HepG2 (cell line): ENCODE data around the gene LTA. TPM values are rescaled to one million over a fixed set of nuclear protein-coding genes. Genes with fewer than 3 reads are reported as not detected.

Experiments
- BRCA1 ChIP-seq: sonication (generic); formaldehyde crosslinking; IDR thresholded peaks from 2 replicates; pipeline ENCODE4 v1.4.0; 2020; ENCODE audit warnings: missing genetic modification reagents
- GLI4 ChIP-seq: sonication (generic); formaldehyde crosslinking; IDR thresholded peaks from 2 replicates; pipeline ENCODE4 v1.5.1; 2020; ENCODE audit warnings: missing genetic modification reagents, mild to moderate bottlenecking, moderate library complexity, borderline replicate concordance
- HDAC6 ChIP-seq: fragments of 200-600 bp; sonication (generic); IDR thresholded peaks from 2 replicates; pipeline ENCODE4 v1.7.0; 2017; ENCODE audit warnings: mild to moderate bottlenecking, antibody characterized with exemption, low read length, low read depth
- KAT8 ChIP-seq: IDR thresholded peaks from 2 replicates; pipeline ENCODE4 v1.6.1; 2016; ENCODE audit warnings: missing genetic modification reagents, missing compliant biosample characterization
- KLF16 ChIP-seq, 2 experiments: sonication (generic) in 1 of 2; formaldehyde crosslinking in 1 of 2; IDR thresholded peaks; 2 replicates each; pipeline versions ENCODE4 v1.6.1 to v1.8.0; 2016 to 2023; ENCODE audit warnings: missing genetic modification reagents in 2 of 2, missing compliant biosample characterization in 1 of 2
- MZF1 ChIP-seq: sonication (generic); formaldehyde crosslinking; IDR thresholded peaks from 2 replicates; pipeline ENCODE4 v1.8.1; 2023; ENCODE audit warnings: mild to moderate bottlenecking, missing genetic modification reagents, borderline replicate concordance
- NR2C2 ChIP-seq: sonication (generic); formaldehyde crosslinking; IDR thresholded peaks from 2 replicates; pipeline ENCODE4 v1.4.0; 2020; ENCODE audit warnings: missing genetic modification reagents, mild to moderate bottlenecking, moderate library complexity, borderline replicate concordance
- SKIL ChIP-seq: sonication (generic); formaldehyde crosslinking; IDR thresholded peaks from 2 replicates; pipeline ENCODE4 v1.8.0; 2022; ENCODE audit warnings: missing genetic modification reagents, mild to moderate bottlenecking, moderate library complexity, borderline replicate concordance
- TFAP4 ChIP-seq: sonication (generic); IDR thresholded peaks from 2 replicates; pipeline ENCODE4 v1.6.1; 2016; ENCODE audit warnings: low read depth, borderline replicate concordance
- TRIM24 ChIP-seq: sonication (generic); formaldehyde crosslinking; IDR thresholded peaks from 2 replicates; pipeline ENCODE4 v1.8.0; 2022; ENCODE audit warnings: mild to moderate bottlenecking, missing genetic modification reagents
- YEATS2 ChIP-seq: sonication (generic); formaldehyde crosslinking; IDR thresholded peaks from 2 replicates; pipeline ENCODE4 v1.4.0; 2020; ENCODE audit warnings: missing genetic modification reagents, borderline replicate concordance
- ZBTB8A ChIP-seq: sonication (generic); formaldehyde crosslinking; IDR thresholded peaks from 2 replicates; pipeline ENCODE4 v1.4.0; 2020; ENCODE audit warnings: mild to moderate bottlenecking, low read depth, missing genetic modification reagents, borderline replicate concordance
- ZNF101 ChIP-seq: sonication (generic); formaldehyde crosslinking; IDR thresholded peaks from 2 replicates; pipeline ENCODE4 v1.4.0; 2020; ENCODE audit warnings: mild to moderate bottlenecking, low read depth, missing genetic modification reagents, borderline replicate concordance
- ZNF180 ChIP-seq: sonication (generic); formaldehyde crosslinking; IDR thresholded peaks from 2 replicates; pipeline ENCODE4 v1.4.0; 2020; ENCODE audit warnings: low read depth, missing genetic modification reagents, borderline replicate concordance
- ZNF367 ChIP-seq: sonication (generic); formaldehyde crosslinking; IDR thresholded peaks from 2 replicates; pipeline ENCODE4 v1.4.0; 2020; ENCODE audit warnings: missing genetic modification reagents, borderline replicate concordance
- ZNF513 ChIP-seq: sonication (generic); formaldehyde crosslinking; conservative IDR thresholded peaks from 2 replicates; pipeline ENCODE4 v1.5.0; 2020; ENCODE audit warnings: missing genetic modification reagents
- ZNF549 ChIP-seq: sonication (generic); formaldehyde crosslinking; IDR thresholded peaks from 2 replicates; pipeline ENCODE4 v1.5.0; 2020; ENCODE audit warnings: missing genetic modification reagents
- ZNF687 ChIP-seq: sonication (generic); formaldehyde crosslinking; IDR thresholded peaks from 2 replicates; pipeline ENCODE4 v1.5.1; 2020; ENCODE audit warnings: mild to moderate bottlenecking, missing genetic modification reagents, moderate library complexity
- ZNF740 ChIP-seq: sonication (generic); formaldehyde crosslinking; IDR thresholded peaks from 2 replicates; pipeline ENCODE4 v1.4.0; 2020; ENCODE audit warnings: missing genetic modification reagents
- polyA plus RNA-seq, 8 experiments: library from polyadenylated mRNA; depleted of rRNA in 3 of 8; stranded (reverse) in 7 of 8; unstranded in 1 of 8; fragments of >200 nt; fragmentation: Illumina TruSeq in 4 of 8; extraction: Trizol in 4 of 8; gene quantifications; 2 replicates each; pipeline versions ENCODE4 v1.2.1 to v1.2.3, GENCODE V29; 2011 to 2016; ENCODE audit warnings: low read depth in 4 of 8, missing spikeins in 1 of 8, mixed read lengths in 1 of 8; ENCODE audit not compliant: insufficient read depth in 1 of 8
- total RNA-seq, 5 experiments: library from RNA; depleted of rRNA; stranded (reverse); fragments of >200 nt; fragmentation: Illumina TruSeq; extraction: Trizol; gene quantifications; 2 replicates each; pipeline ENCODE4 v1.2.3, GENCODE V29; 2016; ENCODE audit warnings: low read depth in 1 of 5

The LTA gene
- total and polyA plus RNA-seq, 2 of the 13 experiments (the other 11 are each of a cell fraction or from before 2014, with no cell fraction given): 0.09 TPM; not detected in 1

GRCh38 chr6:31546339-31546957 lies 25.6 kb upstream of the LTA start, which contains the start of gene ATP6V1G2 (continued):
- TF ChIP-seq BRCA1 (CRISPR knock-in tag): no peak
- TF ChIP-seq TFAP4: no peak
- no peak for TF ChIP-seq ZBTB8A
- no peak for TF ChIP-seq TRIM24 (CRISPR knock-in tag)
- peak in 1 of 2 experiments; percentile 30; a peak in 1 of 4 replicates for TF ChIP-seq KLF16 (CRISPR knock-in tag; IDR thresholded peaks at IDR 0.05)
- TF ChIP-seq HDAC6: no peak
- TF ChIP-seq NR2C2 (CRISPR knock-in tag): no peak
- no peak for TF ChIP-seq ZNF740 (CRISPR knock-in tag)
- TF ChIP-seq MZF1: no peak
- TF ChIP-seq ZNF101 (CRISPR knock-in tag): no peak
- peak; percentile 42; the same call in 1 of the 2 replicates for TF ChIP-seq KAT8
- no peak for TF ChIP-seq ZNF180 (CRISPR knock-in tag)
- TF ChIP-seq ZNF687 (CRISPR knock-in tag): no peak; the same call in 1 of the 2 replicates
- TF ChIP-seq ZNF549 (CRISPR knock-in tag): no peak
- TF ChIP-seq SKIL (CRISPR knock-in tag): no peak; the same call in 1 of the 2 replicates
- 0 out of 2 replicates have a peak, but pooled peaks have one; percentile 20 for TF ChIP-seq GLI4 (CRISPR knock-in tag)
- TF ChIP-seq ZNF513 (CRISPR knock-in tag): no peak
- TF ChIP-seq ZNF367 (CRISPR knock-in tag): no peak
- peak; percentile 38; the same call in 1 of the 2 replicates for TF ChIP-seq YEATS2 (CRISPR knock-in tag)
